ENCODE results near the gene STK10.

DNA sequence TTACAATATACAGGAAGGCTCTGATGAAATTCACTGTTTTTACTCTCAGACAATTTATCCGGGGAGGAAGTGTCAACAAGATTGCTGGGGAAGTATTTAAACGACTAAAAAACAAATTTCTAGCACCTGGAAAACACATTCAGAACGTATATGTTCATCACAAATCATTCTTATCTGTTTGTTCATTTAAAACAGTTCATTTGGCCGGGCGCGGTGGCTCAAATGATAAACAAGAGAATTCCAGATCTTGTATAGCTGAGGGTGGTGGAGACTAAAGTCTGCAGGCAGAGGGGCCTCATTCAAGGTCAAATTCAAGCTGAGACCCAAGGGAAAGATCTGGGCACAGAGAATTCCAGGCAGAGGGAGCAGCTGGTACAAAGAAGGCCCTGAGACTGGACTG lies 90.0 kb downstream of the STK10 start:
- TF ChIP-seq, protein P1, sequence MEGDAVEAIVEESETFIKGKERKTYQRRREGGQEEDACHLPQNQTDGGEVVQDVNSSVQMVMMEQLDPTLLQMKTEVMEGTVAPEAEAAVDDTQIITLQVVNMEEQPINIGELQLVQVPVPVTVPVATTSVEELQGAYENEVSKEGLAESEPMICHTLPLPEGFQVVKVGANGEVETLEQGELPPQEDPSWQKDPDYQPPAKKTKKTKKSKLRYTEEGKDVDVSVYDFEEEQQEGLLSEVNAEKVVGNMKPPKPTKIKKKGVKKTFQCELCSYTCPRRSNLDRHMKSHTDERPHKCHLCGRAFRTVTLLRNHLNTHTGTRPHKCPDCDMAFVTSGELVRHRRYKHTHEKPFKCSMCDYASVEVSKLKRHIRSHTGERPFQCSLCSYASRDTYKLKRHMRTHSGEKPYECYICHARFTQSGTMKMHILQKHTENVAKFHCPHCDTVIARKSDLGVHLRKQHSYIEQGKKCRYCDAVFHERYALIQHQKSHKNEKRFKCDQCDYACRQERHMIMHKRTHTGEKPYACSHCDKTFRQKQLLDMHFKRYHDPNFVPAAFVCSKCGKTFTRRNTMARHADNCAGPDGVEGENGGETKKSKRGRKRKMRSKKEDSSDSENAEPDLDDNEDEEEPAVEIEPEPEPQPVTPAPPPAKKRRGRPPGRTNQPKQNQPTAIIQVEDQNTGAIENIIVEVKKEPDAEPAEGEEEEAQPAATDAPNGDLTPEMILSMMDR (conservative IDR thresholded peaks at IDR 0.05), result no peak
- no peak for TF ChIP-seq ZFX (IDR thresholded peaks at IDR 0.05)
